NK-92 treated with Interleukin-12 subunit alpha and Interleukin-12 subunit beta, amount 100 ng/mL, for 24 hours (cell line): ENCODE results near the gene PDE6D.

Experiments
- DNase-seq: peaks from one replicate; lab custom pipeline; 2025; lab: John Stamatoyannopoulos, UW

The PDE6D gene

DNA sequence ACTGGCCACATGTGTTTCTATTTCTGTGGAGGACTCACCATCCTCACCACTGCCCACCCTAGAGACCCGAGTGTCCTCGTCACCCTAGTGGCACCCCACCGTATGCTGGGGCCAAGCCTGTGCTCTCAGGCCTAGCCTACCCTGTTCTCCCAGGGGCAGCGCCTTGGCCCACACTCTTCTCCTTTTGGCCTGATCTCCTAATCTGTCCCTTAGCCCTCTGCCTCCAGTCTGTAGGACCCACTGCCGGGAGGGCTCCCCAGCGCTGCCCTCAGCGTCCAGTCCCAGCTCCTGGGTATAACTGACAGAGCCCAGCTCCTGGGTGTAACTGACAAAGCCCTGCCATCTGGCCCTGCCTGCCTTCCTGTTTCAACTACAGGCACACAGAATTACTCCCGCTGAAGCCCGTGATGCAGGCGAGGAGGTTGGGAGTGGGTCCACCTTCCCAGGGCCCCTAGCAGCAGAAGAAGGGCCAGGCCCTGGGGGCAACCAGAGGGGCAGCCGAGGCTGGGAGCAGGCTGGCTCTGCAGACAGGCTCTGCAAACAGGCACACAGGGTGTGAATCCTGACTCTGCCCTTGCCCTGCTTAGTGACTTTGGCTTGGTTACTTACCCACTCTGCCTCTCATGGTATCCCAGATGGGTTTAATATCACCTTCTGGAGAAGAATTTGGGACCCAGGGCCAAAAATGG lies 98.3 kb downstream of the PDE6D start:
- no peak for DNase-seq
